A673 (cell line): ENCODE data around the gene MSH2.

Experiments
- EZH2 ChIP-seq: fragments of 200-600 bp; sonication (generic); IDR thresholded peaks from 2 replicates; pipeline ENCODE4 v1.6.1; 2017; ENCODE audit warnings: borderline replicate concordance, low read depth, mild to moderate bottlenecking, mixed read lengths, antibody characterized with exemption, low read length; ENCODE audit not compliant: poor library complexity, severe bottlenecking
- TF ChIP-seq, protein P1 (sequence below): fragments of 300-800, 200-600 bp; sonication (generic); conservative IDR thresholded peaks from 2 replicates; pipeline ENCODE4 v1.5.1; 2017; ENCODE audit warnings: low read depth, mild to moderate bottlenecking, antibody characterized with exemption, low read length, moderate library complexity, mixed read lengths

DNA sequence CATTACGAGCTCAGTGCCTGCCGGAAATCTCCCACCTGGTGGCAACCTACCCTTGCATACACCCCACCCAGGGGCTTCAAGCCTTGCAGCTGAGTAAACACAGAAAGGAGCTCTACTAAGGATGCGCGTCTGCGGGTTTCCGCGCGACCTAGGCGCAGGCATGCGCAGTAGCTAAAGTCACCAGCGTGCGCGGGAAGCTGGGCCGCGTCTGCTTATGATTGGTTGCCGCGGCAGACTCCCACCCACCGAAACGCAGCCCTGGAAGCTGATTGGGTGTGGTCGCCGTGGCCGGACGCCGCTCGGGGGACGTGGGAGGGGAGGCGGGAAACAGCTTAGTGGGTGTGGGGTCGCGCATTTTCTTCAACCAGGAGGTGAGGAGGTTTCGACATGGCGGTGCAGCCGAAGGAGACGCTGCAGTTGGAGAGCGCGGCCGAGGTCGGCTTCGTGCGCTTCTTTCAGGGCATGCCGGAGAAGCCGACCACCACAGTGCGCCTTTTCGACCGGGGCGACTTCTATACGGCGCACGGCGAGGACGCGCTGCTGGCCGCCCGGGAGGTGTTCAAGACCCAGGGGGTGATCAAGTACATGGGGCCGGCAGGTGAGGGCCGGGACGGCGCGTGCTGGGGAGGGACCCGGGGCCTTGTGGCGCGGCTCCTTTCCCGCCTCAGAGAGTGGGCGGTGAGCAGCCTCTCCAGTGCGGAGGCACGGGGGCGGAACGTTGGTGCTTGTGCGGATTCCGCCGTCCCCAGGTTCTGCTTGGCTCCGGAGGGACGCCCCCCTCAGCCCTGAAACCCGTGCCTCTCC, at the start of gene MSH2:
- TF ChIP-seq, protein P1, sequence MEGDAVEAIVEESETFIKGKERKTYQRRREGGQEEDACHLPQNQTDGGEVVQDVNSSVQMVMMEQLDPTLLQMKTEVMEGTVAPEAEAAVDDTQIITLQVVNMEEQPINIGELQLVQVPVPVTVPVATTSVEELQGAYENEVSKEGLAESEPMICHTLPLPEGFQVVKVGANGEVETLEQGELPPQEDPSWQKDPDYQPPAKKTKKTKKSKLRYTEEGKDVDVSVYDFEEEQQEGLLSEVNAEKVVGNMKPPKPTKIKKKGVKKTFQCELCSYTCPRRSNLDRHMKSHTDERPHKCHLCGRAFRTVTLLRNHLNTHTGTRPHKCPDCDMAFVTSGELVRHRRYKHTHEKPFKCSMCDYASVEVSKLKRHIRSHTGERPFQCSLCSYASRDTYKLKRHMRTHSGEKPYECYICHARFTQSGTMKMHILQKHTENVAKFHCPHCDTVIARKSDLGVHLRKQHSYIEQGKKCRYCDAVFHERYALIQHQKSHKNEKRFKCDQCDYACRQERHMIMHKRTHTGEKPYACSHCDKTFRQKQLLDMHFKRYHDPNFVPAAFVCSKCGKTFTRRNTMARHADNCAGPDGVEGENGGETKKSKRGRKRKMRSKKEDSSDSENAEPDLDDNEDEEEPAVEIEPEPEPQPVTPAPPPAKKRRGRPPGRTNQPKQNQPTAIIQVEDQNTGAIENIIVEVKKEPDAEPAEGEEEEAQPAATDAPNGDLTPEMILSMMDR, result no peak
- no peak for TF ChIP-seq EZH2
